H1 (cell line): ENCODE results near the gene TBC1D19. TPM values are rescaled to one million over a fixed set of nuclear protein-coding genes. Genes with fewer than 3 reads are reported as not detected.

Source experiments
- HDAC6 ChIP-seq: IDR thresholded peaks from one replicate; pipeline ENCODE4 v1.7.1; 2012; ENCODE audit warnings: low read depth, mild to moderate bottlenecking, inconsistent platforms, low read length, moderate library complexity
- JUN ChIP-seq: IDR thresholded peaks from 2 replicates; pipeline ENCODE4 v1.6.1; 2011; ENCODE audit warnings: low read depth, mild to moderate bottlenecking, improper control_type of control experiment, low read length
- JUND ChIP-seq: IDR thresholded peaks from 2 replicates; pipeline ENCODE4 v1.6.1; 2011; ENCODE audit warnings: mild to moderate bottlenecking, improper control_type of control experiment, low read length
- polyA plus RNA-seq, 7 experiments: library from polyadenylated mRNA; depleted of rRNA in 3 of 7; stranded (reverse) in 5 of 7; unstranded in 2 of 7; fragments of >200 nt in 5 of 7; fragments of 200-250 nt in 2 of 7; gene quantifications; 1 replicate in 5 of 7; 2 replicates in 1 of 7; 4 replicates in 1 of 7; pipeline versions ENCODE4 v1.2.1 to v1.2.3, GENCODE V29; 2011 to 2013; ENCODE audit warnings: missing spikeins in 2 of 7, mixed read lengths in 2 of 7
- total RNA-seq: library from RNA; stranded (reverse); fragmentation: NEBNext Ultra II Directional; extraction: Animal tissue kit (Norgen Biotek cat#: 25700); gene quantifications from 2 replicates; pipeline ENCODE4 v1.2.1, GENCODE V29; 2021
- TF ChIP-seq, protein P1 (sequence below): IDR thresholded peaks from 2 replicates; pipeline ENCODE4 v1.6.1; 2011; ENCODE audit warnings: low read length, improper control_type of control experiment

The TBC1D19 gene
- total and polyA plus RNA-seq, 2 of the 8 experiments (the other 6 are each of a cell fraction or from before 2014, with no cell fraction given): 1.9 to 3.5 TPM

GRCh38 chr4:26753617-26754016, 169.7 kb downstream of the TBC1D19 start (continued):
- TF ChIP-seq HDAC6 (no peak), JUND (no peak), JUN (no peak)
- TF ChIP-seq, protein P1, sequence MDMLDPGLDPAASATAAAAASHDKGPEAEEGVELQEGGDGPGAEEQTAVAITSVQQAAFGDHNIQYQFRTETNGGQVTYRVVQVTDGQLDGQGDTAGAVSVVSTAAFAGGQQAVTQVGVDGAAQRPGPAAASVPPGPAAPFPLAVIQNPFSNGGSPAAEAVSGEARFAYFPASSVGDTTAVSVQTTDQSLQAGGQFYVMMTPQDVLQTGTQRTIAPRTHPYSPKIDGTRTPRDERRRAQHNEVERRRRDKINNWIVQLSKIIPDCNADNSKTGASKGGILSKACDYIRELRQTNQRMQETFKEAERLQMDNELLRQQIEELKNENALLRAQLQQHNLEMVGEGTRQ: no peak
